HG03460 (cell line): ENCODE results near the gene PHKG2.

Experiments
- ATAC-seq: cut with Tn5 transposase; IDR thresholded peaks from one replicate; pipeline ENCODE4 v1.9.1; 2021; ENCODE audit not compliant: unreplicated experiment

PHKG2 gene

DNA sequence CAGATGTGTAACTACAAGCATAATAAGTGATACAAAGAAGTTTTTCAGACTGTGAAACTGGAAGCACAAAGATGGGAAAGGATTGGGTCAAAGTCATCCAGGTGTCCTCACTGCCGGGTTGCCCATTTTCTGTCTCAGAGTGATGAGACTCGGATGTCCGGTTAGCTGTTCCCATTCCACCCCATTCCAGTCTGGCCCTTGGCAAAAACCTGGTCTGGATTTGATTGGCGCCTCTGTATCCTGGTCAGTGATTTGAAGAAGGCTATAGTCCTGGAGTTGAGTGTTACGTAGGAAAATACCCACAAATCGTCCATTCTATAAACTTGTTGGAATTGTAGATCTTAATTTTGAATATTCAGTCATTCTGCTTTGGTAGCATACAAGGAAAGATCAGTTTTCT is 19.9 kb upstream of the PHKG2 start:
- no peak for ATAC-seq

DNA sequence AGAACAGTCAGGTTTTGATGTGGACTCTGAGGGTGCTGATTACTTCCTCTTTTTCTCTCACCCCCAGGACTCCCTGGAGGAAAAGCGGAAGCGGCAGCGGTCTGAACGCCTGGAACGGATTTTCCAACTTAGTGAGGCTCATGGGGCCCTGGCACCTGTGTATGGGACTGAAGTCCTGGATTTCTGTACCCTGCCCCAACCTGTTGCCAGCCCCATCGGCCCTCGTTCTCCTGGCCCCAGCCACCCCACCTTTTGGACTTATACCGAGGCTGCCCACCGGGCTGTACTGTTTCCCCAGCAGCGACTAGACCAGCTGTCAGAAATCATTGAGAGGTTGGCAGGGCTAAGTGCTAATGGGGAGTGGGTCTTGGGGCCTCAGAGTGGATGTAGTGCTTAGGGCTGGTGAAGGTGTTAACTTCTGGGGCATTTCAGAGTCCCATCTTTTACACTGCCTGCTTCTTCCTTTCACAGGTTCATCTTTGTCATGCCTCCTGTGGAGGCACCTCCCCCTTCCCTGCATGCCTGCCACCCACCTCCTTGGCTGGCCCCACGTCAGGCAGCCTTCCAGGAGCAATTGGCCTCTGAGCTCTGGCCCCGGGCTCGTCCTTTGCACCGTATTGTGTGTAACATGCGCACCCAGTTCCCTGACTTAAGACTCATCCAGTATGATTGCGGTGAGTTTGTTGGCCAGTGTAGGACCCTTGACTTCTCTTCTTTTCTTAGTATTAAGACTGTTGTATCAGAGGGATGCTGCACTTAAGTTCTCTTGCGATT is 19.1 kb upstream of the PHKG2 start:
- no peak for ATAC-seq

DNA sequence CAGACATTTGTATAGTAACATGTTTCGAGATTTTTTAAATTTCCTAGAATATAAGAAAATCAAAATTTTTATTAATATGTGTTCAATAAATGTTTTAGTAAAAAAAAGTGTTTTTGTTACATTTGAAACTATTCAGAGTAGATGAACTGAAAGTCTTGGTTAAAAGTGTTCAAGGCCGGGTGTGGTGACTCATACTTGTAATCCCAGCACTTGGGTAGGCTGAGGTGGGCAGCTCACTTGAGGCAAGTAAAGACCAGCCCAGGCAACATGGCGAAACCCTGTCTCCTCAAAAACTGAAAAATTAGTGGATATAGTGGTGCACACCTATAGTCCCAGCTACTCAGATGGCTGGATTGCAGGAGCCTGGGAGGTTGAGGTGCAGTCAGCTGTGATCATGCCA is 16.8 kb upstream of the PHKG2 start:
- ATAC-seq = no peak

DNA sequence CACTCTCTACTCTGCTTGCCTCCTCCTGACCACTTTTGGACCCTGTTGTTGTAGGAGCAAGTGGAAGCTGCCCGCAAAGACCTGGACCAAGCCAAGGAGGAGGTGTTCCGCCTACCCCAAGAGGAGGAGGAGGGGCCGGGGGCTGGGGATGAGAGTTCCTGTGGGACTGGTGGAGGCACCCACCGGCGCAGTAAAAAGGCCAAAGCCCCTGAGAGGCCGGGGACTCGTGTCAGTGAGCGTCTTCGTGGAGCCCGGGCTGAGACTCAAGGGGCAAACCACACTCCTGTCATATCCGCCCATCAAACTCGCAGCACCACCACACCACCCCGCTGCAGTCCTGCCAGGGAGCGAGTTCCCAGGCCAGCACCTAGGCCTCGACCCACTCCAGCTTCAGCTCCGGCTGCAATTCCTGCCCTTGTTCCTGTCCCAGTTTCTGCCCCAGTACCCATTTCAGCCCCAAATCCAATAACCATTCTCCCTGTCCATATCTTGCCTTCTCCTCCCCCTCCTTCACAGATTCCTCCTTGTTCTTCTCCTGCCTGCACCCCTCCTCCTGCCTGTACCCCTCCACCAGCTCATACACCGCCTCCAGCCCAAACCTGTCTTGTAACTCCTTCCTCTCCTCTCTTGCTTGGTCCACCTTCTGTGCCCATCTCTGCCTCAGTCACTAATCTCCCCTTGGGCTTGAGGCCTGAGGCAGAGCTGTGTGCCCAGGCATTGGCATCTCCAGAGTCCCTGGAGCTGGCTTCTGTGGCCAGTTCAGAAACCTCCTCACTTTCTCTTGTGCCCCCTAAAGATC is 11.0 kb upstream of the PHKG2 start:
- ATAC-seq = no peak

DNA sequence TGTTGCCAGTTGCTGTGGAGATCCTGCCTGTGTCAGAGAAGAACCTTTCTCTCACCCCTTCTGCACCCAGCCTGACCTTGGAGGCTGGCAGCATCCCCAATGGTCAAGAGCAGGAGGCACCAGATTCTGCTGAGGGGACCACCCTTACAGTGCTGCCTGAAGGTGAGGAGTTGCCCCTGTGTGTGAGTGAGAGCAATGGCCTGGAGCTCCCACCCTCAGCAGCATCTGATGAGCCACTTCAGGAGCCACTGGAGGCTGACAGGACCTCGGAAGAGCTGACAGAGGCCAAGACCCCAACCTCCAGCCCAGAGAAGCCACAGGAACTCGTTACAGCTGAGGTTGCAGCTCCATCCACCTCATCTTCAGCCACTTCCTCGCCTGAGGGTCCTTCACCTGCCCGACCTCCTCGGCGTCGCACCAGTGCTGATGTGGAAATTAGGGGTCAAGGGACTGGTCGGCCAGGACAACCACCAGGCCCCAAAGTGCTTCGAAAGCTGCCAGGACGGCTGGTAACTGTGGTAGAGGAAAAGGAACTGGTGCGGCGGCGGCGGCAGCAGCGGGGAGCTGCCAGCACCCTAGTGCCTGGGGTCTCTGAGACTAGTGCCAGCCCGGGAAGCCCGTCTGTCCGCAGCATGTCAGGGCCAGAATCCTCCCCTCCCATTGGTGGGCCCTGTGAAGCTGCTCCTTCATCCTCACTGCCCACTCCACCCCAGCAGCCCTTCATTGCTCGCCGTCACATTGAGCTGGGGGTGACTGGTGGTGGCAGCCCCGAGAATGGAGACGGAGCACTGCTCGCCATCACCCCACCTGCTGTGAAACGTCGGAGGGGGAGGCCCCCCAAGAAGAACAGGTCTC is 10.2 kb upstream of the PHKG2 start:
- no peak for ATAC-seq

DNA sequence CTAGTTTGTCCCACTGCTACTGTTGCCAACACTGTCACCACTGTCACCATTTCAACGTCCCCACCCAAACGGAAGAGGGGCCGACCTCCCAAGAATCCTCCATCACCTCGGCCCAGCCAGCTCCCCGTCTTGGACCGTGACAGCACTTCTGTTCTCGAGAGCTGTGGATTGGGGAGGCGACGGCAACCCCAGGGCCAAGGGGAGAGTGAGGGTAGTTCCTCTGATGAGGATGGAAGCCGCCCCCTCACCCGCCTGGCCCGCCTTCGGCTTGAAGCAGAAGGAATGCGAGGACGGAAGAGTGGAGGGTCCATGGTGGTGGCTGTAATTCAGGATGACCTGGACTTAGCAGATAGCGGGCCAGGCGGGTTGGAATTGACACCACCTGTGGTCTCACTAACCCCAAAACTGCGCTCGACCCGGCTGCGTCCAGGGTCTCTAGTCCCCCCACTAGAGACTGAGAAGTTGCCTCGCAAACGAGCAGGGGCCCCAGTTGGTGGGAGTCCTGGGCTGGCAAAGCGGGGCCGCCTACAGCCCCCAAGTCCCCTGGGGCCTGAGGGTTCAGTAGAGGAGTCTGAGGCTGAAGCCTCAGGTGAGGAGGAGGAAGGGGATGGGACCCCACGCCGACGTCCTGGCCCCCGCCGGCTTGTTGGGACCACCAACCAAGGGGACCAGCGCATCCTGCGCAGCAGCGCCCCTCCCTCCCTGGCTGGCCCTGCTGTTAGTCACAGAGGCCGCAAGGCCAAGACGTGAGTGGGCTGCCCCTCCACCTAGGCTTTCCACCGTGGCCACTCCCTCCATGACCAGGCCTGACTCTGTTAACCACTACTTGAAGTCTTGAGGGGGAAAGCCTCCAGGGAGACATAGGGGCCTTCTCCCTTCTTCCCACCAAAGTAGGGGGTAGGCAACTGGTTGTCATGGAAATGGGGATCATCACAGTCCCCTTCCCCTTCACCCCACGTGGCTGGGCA is 9.0 kb upstream of the PHKG2 start:
- ATAC-seq = no peak

DNA sequence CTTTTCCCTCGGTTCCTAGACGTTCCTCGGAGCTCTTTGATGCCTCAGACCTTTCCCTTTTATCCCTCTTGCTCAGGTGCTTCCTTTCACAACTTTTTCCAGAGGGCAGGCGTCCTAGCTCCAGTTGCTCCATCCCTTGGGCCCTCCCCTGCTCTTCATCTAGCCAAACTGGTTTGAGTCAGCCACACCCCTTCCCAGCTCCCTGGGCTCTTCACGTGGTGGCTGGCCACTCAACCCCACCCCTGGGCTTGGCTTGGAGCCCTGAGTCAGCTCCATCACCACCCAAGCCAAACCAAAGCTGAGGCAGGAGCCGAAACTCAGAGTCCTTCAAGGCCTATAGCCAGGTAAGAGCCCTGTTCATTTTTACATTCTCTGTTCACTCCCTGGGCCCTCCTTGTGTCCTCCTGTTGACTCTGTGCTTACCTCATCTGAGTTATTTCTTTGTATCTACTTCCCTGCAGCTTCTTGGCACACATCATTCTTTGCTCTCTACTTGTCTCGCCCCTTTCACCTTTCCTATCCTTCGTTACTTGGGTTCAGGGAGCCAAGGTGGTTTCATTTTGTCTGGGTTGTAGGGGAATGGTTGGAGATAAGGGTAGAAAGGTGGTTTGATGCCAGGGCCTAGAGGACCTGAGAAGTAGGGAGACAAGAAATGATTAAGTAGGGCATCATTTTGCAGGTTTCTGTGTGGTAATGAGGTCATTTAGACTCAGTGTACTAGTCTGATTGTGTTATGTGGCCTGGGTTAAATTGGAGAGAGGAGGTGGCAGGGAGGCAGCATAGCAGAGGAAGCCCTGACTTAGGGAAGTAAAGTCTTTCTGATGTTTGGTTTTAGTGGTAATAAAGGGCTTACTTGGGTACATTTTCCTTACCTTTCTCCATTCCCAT is 7.6 kb upstream of the PHKG2 start:
- ATAC-seq = no peak

DNA sequence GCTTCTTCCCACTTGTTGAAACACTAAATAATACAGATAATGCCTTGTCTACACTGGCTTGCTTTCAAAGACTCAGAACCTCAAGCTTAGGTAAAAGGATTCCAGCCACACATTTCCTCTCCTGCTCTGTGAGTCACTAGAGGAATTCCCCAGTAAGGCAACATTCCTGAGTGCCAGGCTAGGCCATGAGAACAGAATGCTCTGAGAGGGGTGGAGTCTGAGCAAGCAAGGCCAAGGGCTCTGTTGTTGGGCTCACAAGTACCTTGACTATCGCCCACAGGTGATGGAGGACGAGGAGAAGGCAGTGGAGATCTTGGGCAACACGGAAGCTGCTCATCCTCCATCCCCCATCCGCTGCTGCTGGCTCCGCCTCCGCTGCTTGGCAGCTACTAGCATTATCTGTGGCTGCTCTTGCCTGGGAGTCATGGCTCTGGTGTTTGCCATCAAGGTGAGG is 6.7 kb upstream of the PHKG2 start:
- no peak for ATAC-seq

DNA sequence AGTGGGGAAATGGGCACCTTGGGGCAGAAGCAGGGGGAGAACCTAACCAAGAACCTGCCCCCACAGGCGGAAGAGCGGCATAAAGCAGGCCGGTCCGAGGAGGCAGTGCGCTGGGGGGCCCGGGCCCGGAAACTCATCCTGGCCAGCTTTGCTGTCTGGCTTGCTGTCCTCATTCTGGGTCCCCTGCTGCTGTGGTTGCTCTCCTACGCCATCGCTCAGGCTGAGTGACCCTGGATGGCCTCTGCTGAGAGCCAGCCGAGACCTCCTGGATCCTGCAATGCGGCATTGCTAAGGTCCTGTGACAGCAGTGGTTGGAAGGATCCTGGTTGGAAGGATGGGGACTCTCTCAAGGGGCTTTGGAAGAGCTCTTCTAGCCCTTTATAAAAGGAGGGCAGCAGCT is 4.5 kb upstream of the PHKG2 start:
- ATAC-seq = no peak

DNA sequence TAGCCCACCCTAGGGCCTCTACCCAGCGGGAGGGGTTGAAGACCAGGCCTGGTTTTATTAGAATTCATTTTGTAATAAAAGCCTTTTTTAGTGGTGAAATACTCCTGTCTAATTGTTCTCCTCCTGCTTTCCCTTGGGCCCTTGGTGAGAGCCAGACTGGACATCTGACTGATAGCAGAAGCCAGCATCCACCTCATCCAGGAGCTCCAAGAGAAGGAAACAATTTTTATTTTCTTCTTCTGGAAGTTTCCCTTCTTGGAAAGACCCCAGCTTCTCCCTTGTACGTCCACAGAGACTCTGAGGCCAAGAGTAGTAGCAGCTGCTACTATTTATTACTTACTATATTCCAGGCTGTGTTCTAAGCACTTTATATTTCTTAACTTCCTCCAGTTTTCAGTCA is 4.0 kb upstream of the PHKG2 start:
- no peak for ATAC-seq

DNA sequence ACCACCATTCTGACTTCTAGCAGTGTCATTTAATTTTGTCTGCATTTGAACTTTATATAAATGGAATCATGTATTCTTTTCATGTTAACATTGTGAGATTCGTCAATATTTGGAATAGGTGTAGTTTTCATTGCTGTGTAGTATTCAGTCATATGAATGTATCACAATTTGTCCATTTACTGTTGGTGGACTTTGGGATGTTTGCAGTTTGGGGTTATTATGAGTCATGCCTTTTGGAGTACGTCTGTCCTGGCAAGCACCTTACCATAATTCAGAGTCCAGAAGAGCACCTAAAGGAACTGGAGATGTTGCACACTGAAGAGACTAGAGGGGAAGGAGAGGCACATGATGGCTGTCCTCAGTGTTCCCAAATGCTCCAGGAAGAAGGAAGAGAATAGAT is 3.1 kb upstream of the PHKG2 start:
- ATAC-seq = no peak

DNA sequence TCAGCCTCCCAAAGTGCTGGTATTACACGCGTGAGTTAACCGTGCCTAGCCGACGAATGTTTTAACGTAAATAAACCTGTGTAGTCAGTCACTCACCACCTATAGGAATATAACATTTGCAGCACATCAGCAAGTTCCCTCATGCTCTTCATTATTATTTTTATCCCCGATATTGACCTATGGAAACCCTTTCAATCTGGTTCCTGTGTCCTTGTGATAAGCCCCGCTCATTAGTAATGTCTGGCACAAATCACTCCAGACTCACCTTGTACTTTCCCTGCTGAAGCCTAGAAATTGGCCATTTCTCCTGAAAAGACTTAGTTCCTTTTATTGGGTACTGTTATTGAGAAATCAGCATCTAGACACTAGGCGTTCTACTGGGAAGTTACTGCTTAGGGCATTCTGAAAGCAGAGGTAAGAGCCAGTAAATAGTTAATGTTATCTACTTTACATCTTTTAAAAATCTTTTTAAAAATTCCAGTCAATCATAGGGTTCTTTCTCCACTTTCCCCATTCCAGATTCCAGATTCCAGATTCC is 1.5 kb upstream of the PHKG2 start:
- ATAC-seq = no peak

DNA sequence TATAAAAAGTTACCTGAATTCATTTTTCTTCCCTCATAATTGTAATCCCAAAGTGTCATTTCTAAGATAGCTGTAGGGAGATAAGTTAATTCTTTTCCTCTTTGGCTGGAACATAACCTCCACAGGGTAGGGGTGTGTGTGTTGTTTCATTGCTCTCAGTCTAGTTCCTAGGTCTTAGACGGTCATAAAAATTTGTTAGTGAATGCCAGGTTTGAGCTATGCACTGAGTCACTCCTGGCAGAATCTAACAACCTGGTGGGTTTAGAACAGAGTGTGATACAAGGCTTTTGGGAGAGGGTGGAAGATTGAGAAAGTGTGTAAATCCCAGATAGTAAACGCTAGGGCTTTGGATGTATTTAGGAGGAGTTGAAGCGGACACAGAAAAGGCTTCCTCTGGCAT is 894 bp upstream of the PHKG2 start:
- ATAC-seq = no peak

DNA sequence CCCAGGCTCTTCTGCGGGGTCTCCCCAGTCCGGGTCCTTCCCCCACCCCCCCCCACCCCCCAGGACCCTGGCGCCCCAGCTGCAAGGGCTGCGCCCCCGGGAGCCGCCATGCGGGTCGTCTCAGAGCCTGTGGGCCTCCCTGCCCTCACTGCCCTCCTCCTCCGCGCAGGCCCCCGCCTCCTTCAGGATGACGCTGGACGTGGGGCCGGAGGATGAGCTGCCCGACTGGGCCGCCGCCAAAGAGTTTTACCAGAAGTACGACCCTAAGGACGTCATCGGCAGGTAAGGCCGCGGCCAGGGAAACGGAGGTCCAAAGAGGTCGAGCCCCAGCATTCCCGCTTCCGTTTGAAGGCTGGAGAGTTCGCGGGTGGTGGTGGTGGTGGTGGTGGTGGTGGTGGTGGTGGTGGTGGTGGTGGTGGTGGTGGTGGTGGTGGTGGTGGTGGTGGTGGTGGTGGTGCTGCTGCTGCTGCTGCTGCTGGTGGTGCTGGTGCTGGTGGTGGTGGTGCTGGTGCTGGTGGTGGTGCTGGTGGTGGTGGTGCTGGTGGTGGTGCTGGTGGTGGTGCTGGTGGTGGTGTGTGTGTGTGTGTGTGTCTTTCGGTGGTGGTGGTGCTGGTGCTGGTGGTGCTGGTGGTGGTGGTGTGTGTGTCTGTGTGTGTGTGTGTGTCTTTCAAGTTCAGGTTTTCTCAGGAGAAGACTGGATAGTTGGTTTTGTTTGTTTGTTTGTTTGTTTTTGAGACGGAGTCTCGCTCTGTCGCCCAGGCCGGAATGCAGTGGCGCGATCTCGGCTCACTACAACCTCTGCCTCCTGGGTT is 615 bp downstream of the PHKG2 start:
- ATAC-seq = no peak

DNA sequence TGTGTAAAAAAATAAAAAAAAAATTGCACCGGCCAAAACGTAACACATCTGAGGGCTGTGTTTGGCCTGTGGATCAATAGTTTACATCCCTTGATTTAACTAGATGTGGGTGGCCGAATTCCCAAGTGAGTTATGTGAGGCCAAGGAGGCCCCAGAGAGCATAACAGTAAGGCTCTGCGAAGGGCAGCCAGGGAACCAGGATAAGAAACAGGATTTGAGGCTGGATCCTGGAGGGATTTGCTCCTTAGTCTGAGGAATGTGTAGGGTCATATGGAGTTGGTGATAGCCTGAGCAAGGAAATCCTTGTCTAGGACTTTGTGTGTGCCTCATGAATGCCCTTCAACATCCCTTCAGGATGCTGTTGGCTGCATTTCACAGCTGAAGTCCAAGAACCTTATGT is 2.0 kb downstream of the PHKG2 start:
- no peak for ATAC-seq

DNA sequence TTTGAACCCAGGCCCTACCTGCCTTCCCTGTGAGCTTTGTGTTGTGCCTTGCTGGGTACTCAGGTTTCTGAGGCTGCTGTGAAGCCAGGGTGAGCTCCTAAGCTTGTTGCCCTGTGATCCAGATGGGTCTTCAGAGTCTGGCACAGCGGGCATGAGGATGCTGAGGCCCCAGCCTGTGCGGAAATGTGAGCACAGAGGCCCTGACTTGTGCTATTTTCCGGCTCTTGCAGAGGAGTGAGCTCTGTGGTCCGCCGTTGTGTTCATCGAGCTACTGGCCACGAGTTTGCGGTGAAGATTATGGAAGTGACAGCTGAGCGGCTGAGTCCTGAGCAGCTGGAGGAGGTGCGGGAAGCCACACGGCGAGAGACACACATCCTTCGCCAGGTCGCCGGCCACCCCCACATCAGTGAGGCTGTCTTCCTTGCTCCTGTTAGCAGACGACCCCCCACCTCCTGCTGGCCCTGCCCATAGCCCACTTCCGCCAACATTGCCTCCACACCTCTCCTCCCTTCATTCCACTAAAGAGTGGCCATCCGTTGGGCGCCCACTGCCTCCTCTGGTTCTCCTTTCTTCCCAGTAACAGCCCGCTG is 2.7 kb downstream of the PHKG2 start:
- ATAC-seq = no peak

DNA sequence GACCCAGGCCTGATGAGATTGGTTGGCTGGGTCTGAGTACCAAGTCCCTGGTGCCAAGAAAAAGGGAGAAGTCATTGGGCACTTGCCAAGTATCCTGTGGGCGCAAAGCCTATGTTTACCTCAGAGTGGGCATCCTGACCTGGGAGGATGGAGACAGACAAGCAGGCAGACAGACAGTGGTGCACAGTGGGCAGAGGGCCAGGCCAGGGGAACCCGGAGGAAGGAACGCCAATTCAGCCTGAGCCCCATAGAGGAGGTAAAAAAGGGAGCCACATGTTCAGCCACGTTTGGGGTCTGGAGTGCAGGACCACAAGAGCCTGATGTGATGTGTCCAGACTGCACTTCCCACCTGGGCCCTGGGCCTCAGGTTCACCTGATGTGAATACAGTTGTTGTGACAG is 5.4 kb downstream of the PHKG2 start:
- ATAC-seq = no peak
